ENCODE results near the gene BLOC1S5. TPM values are rescaled to one million over a fixed set of nuclear protein-coding genes. Genes with fewer than 3 reads are reported as not detected.

Gene BLOC1S5
- total RNA-seq, 2 experiments from 2014 or later: 18.2 to 23.7 TPM

- Mint-ChIP-seq H3K4me1 (peaks cover 16% of the 10 kb centered on the region), H3K27me3 (no peaks in the 10 kb centered on the region), H3K4me3 (no peak overlapping the region), H3K36me3 (peaks cover 59% of the 10 kb centered on the region), H3K9me3 (ENCODE audit: low read depth) (peaks cover 10% of the 10 kb centered on the region), H3K27ac (no peak overlapping the region)
- CTCF ChIA-PET: interaction anchor here (0.7 kb wide), 1 partner anchor 11 kb away, joined by 3 read pairs; no protein-coding TSS in a partner anchor
- DNase-seq: no peak
- ATAC-seq: no peak
Observed at GRCh38 chr6:8088886-8089285, 24.7 kb upstream of the BLOC1S5 start.

DNA sequence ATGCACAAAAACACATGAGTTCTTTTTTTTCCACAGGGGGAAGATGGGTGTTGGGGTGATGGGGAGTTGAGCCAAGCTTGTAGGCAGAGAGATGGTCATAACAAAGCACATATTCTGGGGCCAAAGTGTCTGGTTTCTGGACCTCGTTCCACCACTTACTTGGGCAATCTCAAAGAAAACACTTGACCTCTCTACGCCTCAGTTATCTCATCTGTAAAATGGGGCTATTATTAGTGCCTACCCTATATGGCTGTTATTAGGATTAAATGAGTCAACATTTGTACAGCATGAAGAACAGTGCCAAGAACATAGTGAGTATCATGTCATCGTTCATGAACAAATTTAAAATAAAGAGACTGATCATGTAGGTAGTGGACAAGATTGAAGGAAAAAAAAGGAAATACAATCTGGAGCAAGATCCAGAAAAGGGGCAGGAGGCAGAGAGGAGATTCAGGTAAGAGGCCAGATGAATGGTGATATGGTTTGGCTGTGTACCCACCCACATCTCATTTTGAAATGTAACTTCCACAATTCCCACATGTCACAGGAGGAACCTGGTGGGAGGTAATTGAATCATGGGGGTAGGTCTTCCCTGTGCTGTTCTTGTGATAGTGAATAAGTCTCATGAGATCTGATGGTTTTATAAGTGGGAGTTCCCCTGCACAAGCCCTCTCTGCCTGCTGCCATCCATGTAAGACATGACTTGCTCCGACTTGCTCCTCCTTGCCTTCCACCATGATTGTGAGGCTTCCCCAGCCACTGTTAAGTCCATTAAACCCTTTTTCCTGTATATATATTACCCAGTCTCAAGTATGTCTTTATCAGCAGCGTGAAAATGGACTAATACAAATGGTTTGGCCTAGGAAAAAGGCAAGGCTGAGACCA is 23.9 kb upstream of the BLOC1S5 start:
- Mint-ChIP-seq H3K4me3 (no peak overlapping the region), H3K27me3 (no peaks in the 10 kb centered on the region), H3K36me3 (peaks cover 61% of the 10 kb centered on the region), H3K27ac (no peak overlapping the region), H3K4me1 (peaks cover 22% of the 10 kb centered on the region), H3K9me3 (ENCODE audit: low read depth) (peaks cover 10% of the 10 kb centered on the region)
- ATAC-seq: no peak
- no peak for DNase-seq
- CTCF ChIA-PET: interaction anchor here (1.1 kb wide), 1 partner anchor 48 kb away, joined by 3 read pairs; no protein-coding TSS in a partner anchor

DNA sequence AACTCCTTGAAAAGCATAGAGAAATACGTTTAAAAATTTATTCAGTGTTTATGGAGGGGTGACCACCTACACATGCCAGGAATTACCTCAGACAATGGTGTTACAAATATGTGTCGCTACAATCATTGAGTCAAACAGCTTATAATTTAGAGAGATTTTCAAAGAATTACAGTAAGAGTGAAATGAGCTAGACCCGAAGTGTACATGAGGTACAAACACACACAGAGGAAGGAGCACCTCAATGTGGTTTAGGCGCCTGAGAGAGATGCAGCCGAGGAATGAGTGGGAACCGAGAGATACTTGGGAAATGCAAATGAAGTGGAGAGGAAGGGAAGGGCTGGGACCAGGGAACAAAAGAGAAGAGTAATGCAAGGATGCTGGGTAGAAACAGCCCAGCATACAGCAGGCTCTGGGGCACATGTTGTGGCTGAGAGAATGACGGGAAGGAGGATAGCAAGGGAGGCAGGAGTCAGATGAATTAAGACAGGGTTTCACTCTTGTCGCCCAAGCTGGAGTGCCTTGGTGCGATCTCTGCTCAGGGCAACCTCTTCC is 22.6 kb upstream of the BLOC1S5 start:
- H3K4me1 Mint-ChIP-seq: peaks cover 27% of the 10 kb centered on the region
- DNase-seq: no peak
- peaks cover 10% of the 10 kb centered on the region for H3K9me3 Mint-ChIP-seq (ENCODE audit: low read depth)
- peak; percentile 23 for ATAC-seq
- H3K27me3 Mint-ChIP-seq: no peaks in the 10 kb centered on the region
- H3K4me3 Mint-ChIP-seq: no peak overlapping the region
- peaks cover 57% of the 10 kb centered on the region for H3K36me3 Mint-ChIP-seq
- H3K27ac Mint-ChIP-seq: peak overlapping the region; percentile 45
- CTCF ChIA-PET: interaction anchor here (1.1 to 1.2 kb wide), 2 partner anchors 28 to 47 kb away, joined by 3 read pairs; no protein-coding TSS in a partner anchor

DNA sequence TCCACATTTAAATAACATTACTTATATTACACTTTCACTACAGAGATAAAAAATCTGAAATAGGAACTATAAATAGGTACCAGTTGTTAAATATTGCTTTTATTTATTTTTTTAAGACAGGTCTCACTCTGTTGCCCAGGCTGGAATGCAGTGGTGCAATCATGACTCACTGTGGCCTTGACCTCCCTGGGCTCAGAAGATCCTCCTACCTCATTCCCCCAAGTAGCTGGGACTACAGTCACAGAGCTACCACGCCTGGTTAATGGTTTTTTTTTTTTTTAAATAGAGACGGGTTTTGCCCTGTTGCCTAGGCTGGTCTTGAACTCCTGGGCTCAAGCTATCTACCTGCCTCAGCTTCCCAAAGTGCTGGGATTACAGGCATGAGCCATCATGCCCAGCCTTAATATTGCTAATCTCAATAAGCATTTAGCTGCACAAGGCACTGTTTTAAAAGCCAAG is 20.9 kb upstream of the BLOC1S5 start:
- Mint-ChIP-seq H3K9me3 (ENCODE audit: low read depth) (peaks cover 5% of the 10 kb centered on the region), H3K4me1 (peaks cover 31% of the 10 kb centered on the region), H3K4me3 (no peak overlapping the region), H3K27me3 (no peaks in the 10 kb centered on the region), H3K36me3 (peaks cover 53% of the 10 kb centered on the region), H3K27ac (no peak overlapping the region)
- no peak for ATAC-seq
- CTCF ChIA-PET: interaction anchor here (1.5 kb wide), 1 partner anchor 9 kb away, joined by 4 read pairs; no protein-coding TSS in a partner anchor
- no peak for DNase-seq

DNA sequence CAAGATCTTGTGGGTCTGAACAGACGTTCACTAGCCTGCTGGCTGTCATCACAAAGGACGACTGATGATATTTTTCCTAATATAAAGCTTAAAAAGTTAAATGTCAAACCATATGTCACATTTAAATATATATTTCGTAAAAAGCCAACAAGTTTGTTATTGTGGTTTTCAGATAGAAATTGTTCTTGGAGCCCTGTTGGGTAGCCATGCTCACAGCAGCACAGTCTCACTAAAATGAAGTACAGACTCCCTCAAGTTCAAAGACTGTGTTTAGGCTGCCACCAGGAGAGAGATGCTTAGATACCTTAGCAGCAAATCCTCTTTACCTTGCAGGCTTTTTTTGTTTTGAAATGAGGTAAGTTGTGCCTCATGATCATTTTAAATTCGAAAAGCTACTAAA is 20.4 kb upstream of the BLOC1S5 start:
- peaks cover 55% of the 10 kb centered on the region for H3K36me3 Mint-ChIP-seq
- H3K4me1 Mint-ChIP-seq: peaks cover 33% of the 10 kb centered on the region
- H3K27ac Mint-ChIP-seq: no peak overlapping the region
- no peaks in the 10 kb centered on the region for H3K27me3 Mint-ChIP-seq
- CTCF ChIA-PET: interaction anchor here (1.5 kb wide), 1 partner anchor 10 kb away, joined by 4 read pairs; no protein-coding TSS in a partner anchor
- DNase-seq: no peak
- ATAC-seq: no peak
- H3K4me3 Mint-ChIP-seq: no peak overlapping the region
- peaks cover 5% of the 10 kb centered on the region for H3K9me3 Mint-ChIP-seq (ENCODE audit: low read depth)

GRCh38 chr6:8082954-8083858 is 19.0 kb upstream of the BLOC1S5 start:
- Mint-ChIP-seq H3K36me3 (peaks cover 45% of the 10 kb centered on the region), H3K27ac (no peak overlapping the region), H3K4me1 (peaks cover 33% of the 10 kb centered on the region), H3K4me3 (no peak overlapping the region), H3K27me3 (no peaks in the 10 kb centered on the region), H3K9me3 (ENCODE audit: low read depth) (peaks cover 2% of the 10 kb centered on the region)
- ATAC-seq (no peak), DNase-seq (no peak)
- CTCF ChIA-PET: no interaction called here

DNA sequence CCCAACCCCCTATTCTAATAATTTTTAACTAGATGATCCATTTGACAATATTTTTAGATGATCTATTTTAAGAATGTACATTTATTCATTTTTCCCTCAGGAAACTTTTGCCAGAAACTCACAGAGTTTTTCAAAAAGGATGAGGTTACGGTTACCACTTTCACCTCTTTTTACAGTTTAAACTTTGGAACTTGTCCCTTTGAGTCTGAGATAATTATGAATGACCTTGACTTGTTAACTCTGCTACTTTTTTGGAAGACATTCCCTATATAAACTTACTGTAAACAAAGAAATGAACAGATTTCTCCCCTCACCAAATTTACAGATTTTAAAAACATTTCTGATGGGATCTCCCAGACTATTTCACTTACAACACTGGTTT is 18.4 kb upstream of the BLOC1S5 start:
- CTCF ChIA-PET: no interaction called here
- Mint-ChIP-seq H3K27ac (no peak overlapping the region), H3K9me3 (ENCODE audit: low read depth) (no peaks in the 10 kb centered on the region), H3K4me3 (no peak overlapping the region), H3K36me3 (peaks cover 40% of the 10 kb centered on the region), H3K4me1 (peaks cover 28% of the 10 kb centered on the region), H3K27me3 (no peaks in the 10 kb centered on the region)
- no peak for DNase-seq
- no peak for ATAC-seq

DNA sequence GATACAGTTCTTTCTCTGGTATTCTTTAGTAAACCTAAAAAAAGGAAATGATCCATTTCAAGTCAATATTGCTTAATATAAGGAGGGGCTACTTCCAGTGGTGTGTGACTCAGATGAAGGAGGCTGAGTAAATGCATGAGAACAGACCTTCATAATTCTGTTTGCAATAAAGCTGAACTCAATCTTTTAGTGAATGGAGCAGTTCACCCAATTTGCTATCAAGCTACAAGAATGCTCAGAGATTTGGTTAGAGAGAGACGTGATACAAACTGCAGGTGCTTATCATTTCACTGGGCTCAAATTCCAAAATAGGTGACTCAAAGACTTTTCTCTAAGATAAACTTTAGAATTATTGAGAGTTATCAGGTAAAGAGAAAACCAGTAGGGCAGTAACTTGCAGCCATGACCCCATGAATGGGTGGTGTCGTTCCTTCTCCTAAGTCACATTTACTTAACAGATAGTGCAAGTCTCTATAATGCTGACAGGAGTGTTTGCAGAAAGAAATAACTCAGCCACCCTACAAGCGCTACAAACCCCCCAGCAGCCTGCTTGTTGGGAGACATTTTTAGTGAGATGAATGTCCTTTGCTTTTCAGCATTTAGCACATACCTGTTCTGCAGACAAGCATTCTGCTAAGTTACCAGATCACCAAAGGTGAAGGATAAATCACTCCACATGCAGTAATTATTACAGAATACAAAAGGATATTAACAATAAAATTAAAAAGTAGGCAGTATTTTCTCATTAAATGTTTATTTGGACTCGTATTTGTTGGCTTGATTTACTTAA is 16.4 kb upstream of the BLOC1S5 start:
- Mint-ChIP-seq H3K4me1 (peaks cover 21% of the 10 kb centered on the region), H3K4me3 (no peak overlapping the region), H3K9me3 (ENCODE audit: low read depth) (no peaks in the 10 kb centered on the region), H3K27ac (no peak overlapping the region), H3K36me3 (peaks cover 34% of the 10 kb centered on the region), H3K27me3 (no peaks in the 10 kb centered on the region)
- CTCF ChIA-PET: no interaction called here
- DNase-seq: no peak
- no peak for ATAC-seq

DNA sequence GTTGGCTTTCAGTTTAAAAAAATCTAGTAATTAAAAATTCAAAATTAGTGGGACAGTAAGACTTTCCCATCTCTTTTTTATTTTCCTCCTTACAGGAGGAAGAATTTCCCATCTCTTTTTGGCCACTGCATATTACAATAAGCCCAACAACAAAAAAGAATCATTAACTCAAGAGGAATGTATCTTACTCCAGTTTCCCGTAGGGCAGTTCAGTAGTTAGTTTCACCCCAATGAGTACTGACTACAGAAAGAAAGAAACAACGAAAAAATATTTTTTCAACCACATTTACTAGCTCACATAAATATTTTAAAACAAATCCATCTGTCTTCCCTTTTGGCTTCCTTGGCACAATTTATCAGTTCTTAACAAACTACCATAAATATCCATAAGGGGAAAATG is 14.9 kb upstream of the BLOC1S5 start:
- ATAC-seq: no peak

DNA sequence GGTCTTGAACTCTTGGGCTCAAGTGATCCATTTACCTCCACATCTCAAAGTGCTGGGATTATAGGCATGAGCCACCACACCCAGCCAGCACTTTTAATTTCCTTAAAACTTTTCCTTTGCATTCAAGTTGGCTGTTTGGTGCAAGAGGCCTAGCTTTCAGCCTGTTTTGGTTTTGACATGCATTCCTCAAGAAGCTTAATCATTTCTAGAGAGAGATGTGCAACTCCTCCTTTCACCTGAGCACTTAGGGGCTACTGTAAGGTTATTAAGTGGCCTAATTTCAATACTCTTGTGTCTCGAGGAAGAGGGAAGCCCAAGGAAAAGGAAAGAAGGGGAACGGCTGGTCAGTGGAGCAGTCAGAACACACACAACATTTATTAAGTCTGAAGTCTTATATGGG is 13.8 kb upstream of the BLOC1S5 start:
- no peak overlapping the region for H3K4me3 Mint-ChIP-seq
- H3K36me3 Mint-ChIP-seq: peaks cover 29% of the 10 kb centered on the region
- H3K27ac Mint-ChIP-seq: no peak overlapping the region
- CTCF ChIA-PET: no interaction called here
- no peak for DNase-seq
- no peak for ATAC-seq
- peaks cover 15% of the 10 kb centered on the region for H3K4me1 Mint-ChIP-seq
- no peaks in the 10 kb centered on the region for H3K9me3 Mint-ChIP-seq (ENCODE audit: low read depth)
- no peaks in the 10 kb centered on the region for H3K27me3 Mint-ChIP-seq

More for the DNA sequence above, 14.9 kb upstream of the BLOC1S5 start:
- CTCF ChIA-PET: no interaction called here
- no peak for DNase-seq
- Mint-ChIP-seq H3K4me3 (no peak overlapping the region), H3K27me3 (no peaks in the 10 kb centered on the region), H3K27ac (no peak overlapping the region), H3K9me3 (ENCODE audit: low read depth) (no peaks in the 10 kb centered on the region), H3K4me1 (peaks cover 21% of the 10 kb centered on the region), H3K36me3 (peaks cover 34% of the 10 kb centered on the region)

DNA sequence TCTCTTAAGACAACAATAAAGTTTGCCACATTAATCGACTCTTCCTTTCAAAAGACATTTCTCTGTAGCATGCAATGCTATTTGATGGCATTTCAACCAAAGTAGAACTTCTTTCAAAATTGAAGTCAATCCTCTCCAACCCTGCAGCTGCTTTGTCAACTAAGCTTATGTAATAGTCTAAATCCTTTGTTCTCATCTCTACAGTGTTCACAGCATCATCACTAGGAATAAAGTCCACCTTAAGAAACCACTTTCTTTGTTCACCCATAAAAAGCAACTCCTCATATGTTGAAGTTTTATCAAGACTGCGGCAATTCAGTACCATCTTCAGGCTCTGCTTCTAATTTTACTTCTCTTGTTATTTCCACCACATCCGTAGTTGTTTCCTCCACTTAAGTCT is 11.5 kb upstream of the BLOC1S5 start:
- no peaks in the 10 kb centered on the region for H3K27me3 Mint-ChIP-seq
- no peaks in the 10 kb centered on the region for H3K9me3 Mint-ChIP-seq (ENCODE audit: low read depth)
- peaks cover 19% of the 10 kb centered on the region for H3K36me3 Mint-ChIP-seq
- H3K4me1 Mint-ChIP-seq: peaks cover 7% of the 10 kb centered on the region
- no peak overlapping the region for H3K27ac Mint-ChIP-seq
- ATAC-seq (no peak), DNase-seq (no peak)
- CTCF ChIA-PET: no interaction called here
- H3K4me3 Mint-ChIP-seq: no peak overlapping the region

GRCh38 chr6:8075185-8075584 is 11.0 kb upstream of the BLOC1S5 start:
- Mint-ChIP-seq H3K9me3 (ENCODE audit: low read depth) (no peaks in the 10 kb centered on the region), H3K4me1 (peaks cover 6% of the 10 kb centered on the region), H3K4me3 (no peak overlapping the region), H3K27me3 (no peaks in the 10 kb centered on the region), H3K27ac (no peak overlapping the region), H3K36me3 (peaks cover 17% of the 10 kb centered on the region)
- ATAC-seq (no peak), DNase-seq (no peak)
- CTCF ChIA-PET: no interaction called here

Data from activated CD8-positive, alpha-beta memory T cell treated with anti-CD3 and anti-CD28 coated beads, Interleukin-2, amount 10 ng/mL, durations not matched to agents 7 days and 5 days (primary cell).